HL-60 (cell line): ENCODE data around the gene BCAS4.

Source experiments
- CTCF ChIP-seq: IDR thresholded peaks from one replicate; pipeline ENCODE4 v1.5.1; 2011; ENCODE audit warnings: low read length, control low read depth, inconsistent platforms; ENCODE audit not compliant: insufficient read depth
- SPI1 ChIP-seq: IDR thresholded peaks from 2 replicates; pipeline ENCODE4 v1.6.1; 2012; ENCODE audit warnings: low read depth, mild to moderate bottlenecking, borderline replicate concordance

- no peak for TF ChIP-seq CTCF
- TF ChIP-seq SPI1: no peak
Observed at GRCh38 chr20:50855498-50856474, 60.9 kb downstream of the BCAS4 start.
